Measurements from ENCODE around the gene DAP. TPM values are rescaled to one million over a fixed set of nuclear protein-coding genes. Genes with fewer than 3 reads are reported as not detected.

The DAP gene
- total and polyA plus RNA-seq, 2 of the 13 experiments (the other 11 are each of a cell fraction or from before 2014, with no cell fraction given) = 22.0 to 57.5 TPM

DNA sequence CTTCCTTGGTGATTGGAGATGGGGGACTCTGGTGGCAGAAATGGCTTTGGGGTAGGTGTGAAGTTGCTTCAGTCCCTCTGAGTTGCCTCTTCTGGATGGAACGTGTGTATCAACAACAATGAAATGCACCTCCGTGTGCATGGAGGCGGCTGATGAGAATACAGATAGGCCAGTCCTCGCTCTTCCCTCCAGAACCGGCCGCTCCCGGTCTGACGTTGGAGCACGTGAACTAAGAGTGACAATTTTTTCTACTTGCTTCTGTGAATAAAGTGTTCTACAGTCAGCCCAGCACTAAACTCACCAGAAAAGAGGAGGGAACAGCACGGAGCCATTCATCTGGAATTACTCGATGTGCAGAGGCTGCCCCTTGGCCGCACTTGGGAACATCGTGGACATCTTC lies 106.5 kb downstream of the DAP start (continued):
- TF ChIP-seq ZFYVE20 (CRISPR knock-in tag; IDR thresholded peaks at IDR 0.05; ENCODE audit: borderline replicate concordance, low read depth) (no peak), PTBP1 (IDR thresholded peaks at IDR 0.05; ENCODE audit: low read depth, low read length, poor library complexity, severe bottlenecking) (no peak)

DNA sequence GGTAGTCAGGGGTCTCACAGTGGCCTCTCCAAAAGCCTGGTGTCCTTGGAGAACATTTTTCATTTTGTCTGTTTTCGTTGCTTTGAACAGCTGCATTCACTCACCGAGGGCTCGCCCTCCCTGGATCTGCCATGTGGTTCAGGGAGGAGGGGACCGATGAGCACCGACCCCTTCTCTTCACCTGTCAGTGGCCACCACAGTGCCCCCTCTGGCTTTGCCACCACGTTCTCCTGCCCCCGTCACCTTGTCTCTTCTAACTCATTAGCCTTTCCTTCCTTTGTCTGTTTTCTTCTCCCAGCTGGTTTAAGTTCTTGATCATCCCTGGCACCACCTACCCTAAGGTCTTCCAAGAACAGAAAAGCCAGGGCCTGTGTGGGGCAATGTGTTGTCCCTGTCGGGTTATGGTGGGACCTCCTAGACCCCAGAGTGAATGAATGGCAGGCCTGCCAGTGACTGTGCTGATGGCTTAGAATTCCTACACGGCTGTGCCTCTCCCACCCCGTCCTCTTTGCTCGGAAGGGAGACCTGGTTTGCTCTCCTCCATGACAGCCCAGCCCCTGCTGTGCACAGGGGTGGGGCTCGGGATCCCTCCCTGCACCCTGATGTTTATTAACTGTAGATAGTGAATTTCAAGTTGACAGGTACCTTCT lies 107.2 kb downstream of the DAP start:
- Histone ChIP-seq H3K9me3 (ENCODE audit: low read length) (no peaks in the 10 kb centered on the region), H3K4me2 (ENCODE audit: low read depth, low read length) (no peak overlapping the region), H2AFZ (ENCODE audit: low read length) (no peak overlapping the region), H3K27ac (ENCODE audit: extremely low read length, insufficient read depth, low read length) (no peak overlapping the region), H3K36me3 (replicated peaks in 1 of 2; ENCODE audit: control insufficient read depth in 1 of 2, insufficient read depth in 2 of 2, low read length in 2 of 2) (no peaks in the 10 kb centered on the region), H3K4me1 (ENCODE audit: insufficient read depth, low read length) (no peaks in the 10 kb centered on the region), H3K4me3 (replicated peaks in 1 of 3; ENCODE audit: insufficient read depth in 1 of 3, low read depth in 2 of 3, low read length in 3 of 3) (no peak overlapping the region), H3K27me3 (ENCODE audit: control insufficient read depth in 1 of 2, insufficient read depth in 2 of 2, low read length in 2 of 2) (peaks cover 4 to 27% of the 10 kb centered on the region in 2 experiments; a peak in 3 of 5 replicates), H3K9ac (ENCODE audit: insufficient read depth, low read depth, low read length) (no peak overlapping the region), H3K79me2 (ENCODE audit: insufficient read depth, low read length) (no peaks in the 10 kb centered on the region), H4K20me1 (ENCODE audit: insufficient read depth, low read length) (no peaks in the 10 kb centered on the region)
- no peak for DNase-seq (ENCODE audit: low spot score)
- 31% methylated on average over 12 of the region's 12 CpGs for WGBS (ENCODE audit: low lambda C conversion rate)
- ChIA-PET POLR2A (no interaction called here), CTCF (ENCODE audit: low intra/inter-chr PET ratio, low total read pairs) (no interaction called here)
- intact Hi-C loops (cut with micrococcal nuclease; ENCODE audit: unreplicated experiment) (no loop called here), in situ Hi-C loops (cut with HindIII; ENCODE audit: extremely low pct_ligation_motif_present, low pct_unique_long_range_greater_than_20kb) (no loop called here)
- no peak for ATAC-seq
- no peak for FAIRE-seq
- BruUV-seq (replicated peaks) = no TSS peak
- no peak for TF ChIP-seq ZNF205 (CRISPR knock-in tag; IDR thresholded peaks at IDR 0.05)
- no peak for TF ChIP-seq ZNF484 (CRISPR knock-in tag; IDR thresholded peaks at IDR 0.05; ENCODE audit: borderline replicate concordance, low read depth)
- TF ChIP-seq, protein P1, sequence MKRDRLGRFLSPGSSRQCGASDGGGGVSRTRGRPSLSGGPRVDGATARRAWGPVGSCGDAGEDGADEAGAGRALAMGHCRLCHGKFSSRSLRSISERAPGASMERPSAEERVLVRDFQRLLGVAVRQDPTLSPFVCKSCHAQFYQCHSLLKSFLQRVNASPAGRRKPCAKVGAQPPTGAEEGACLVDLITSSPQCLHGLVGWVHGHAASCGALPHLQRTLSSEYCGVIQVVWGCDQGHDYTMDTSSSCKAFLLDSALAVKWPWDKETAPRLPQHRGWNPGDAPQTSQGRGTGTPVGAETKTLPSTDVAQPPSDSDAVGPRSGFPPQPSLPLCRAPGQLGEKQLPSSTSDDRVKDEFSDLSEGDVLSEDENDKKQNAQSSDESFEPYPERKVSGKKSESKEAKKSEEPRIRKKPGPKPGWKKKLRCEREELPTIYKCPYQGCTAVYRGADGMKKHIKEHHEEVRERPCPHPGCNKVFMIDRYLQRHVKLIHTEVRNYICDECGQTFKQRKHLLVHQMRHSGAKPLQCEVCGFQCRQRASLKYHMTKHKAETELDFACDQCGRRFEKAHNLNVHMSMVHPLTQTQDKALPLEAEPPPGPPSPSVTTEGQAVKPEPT (CRISPR knock-in tag; IDR thresholded peaks at IDR 0.05; ENCODE audit: low read depth) = no peak
- TF ChIP-seq NFKBIZ (CRISPR knock-in tag; IDR thresholded peaks at IDR 0.05) = no peak
- no peak for TF ChIP-seq ZNF17 (CRISPR knock-in tag; IDR thresholded peaks at IDR 0.05)
- no peak for TF ChIP-seq CEBPG (CRISPR knock-in tag; IDR thresholded peaks at IDR 0.05)
- TF ChIP-seq, protein P2, sequence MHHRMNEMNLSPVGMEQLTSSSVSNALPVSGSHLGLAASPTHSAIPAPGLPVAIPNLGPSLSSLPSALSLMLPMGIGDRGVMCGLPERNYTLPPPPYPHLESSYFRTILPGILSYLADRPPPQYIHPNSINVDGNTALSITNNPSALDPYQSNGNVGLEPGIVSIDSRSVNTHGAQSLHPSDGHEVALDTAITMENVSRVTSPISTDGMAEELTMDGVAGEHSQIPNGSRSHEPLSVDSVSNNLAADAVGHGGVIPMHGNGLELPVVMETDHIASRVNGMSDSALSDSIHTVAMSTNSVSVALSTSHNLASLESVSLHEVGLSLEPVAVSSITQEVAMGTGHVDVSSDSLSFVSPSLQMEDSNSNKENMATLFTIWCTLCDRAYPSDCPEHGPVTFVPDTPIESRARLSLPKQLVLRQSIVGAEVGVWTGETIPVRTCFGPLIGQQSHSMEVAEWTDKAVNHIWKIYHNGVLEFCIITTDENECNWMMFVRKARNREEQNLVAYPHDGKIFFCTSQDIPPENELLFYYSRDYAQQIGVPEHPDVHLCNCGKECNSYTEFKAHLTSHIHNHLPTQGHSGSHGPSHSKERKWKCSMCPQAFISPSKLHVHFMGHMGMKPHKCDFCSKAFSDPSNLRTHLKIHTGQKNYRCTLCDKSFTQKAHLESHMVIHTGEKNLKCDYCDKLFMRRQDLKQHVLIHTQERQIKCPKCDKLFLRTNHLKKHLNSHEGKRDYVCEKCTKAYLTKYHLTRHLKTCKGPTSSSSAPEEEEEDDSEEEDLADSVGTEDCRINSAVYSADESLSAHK (CRISPR knock-in tag; IDR thresholded peaks at IDR 0.05; ENCODE audit: borderline replicate concordance) = no peak
- no peak for TF ChIP-seq ZKSCAN8 (CRISPR knock-in tag; IDR thresholded peaks at IDR 0.05; ENCODE audit: borderline replicate concordance)
- TF ChIP-seq NFRKB (IDR thresholded peaks at IDR 0.05) = no peak
- no peak for TF ChIP-seq ATF7-NPFF (CRISPR knock-in tag; IDR thresholded peaks at IDR 0.05; ENCODE audit: low read depth)
- no peak for TF ChIP-seq ZNF44 (CRISPR knock-in tag; IDR thresholded peaks at IDR 0.05)
- TF ChIP-seq MED8 (CRISPR knock-in tag; IDR thresholded peaks at IDR 0.05; ENCODE audit: insufficient replicate concordance) = no peak
- TF ChIP-seq, protein P3, sequence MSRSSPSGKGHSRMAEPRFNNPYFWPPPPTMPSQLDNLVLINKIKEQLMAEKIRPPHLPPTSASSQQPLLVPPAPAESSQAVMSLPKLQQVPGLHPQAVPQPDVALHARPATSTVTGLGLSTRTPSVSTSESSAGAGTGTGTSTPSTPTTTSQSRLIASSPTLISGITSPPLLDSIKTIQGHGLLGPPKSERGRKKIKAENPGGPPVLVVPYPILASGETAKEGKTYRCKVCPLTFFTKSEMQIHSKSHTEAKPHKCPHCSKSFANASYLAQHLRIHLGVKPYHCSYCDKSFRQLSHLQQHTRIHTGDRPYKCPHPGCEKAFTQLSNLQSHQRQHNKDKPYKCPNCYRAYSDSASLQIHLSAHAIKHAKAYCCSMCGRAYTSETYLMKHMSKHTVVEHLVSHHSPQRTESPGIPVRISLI (CRISPR knock-in tag; IDR thresholded peaks at IDR 0.05; ENCODE audit: borderline replicate concordance) = no peak
- TF ChIP-seq PPARG (CRISPR knock-in tag; conservative IDR thresholded peaks at IDR 0.05) = no peak
- TF ChIP-seq ZNF501 (CRISPR knock-in tag; IDR thresholded peaks at IDR 0.05) = no peak
- no peak for TF ChIP-seq HMG20A (CRISPR knock-in tag; IDR thresholded peaks at IDR 0.05; ENCODE audit: borderline replicate concordance)

Measured in HepG2 (cell line).